MM.1S (cell line): ENCODE data around the gene MMADHC.

Source experiments
- DNase-seq: peaks from one replicate; pipeline ENCODE4 v3.0.0-alpha.2; 2015
- H2AFZ ChIP-seq: fragments of 300-600 bp; sonication (generic); 2 replicates; pipeline ENCODE4 v1.6.0; 2016; ENCODE audit warnings: antibody characterized with exemption, low read length
- H3F3A ChIP-seq: fragments of 300-600 bp; sonication (generic); 2 replicates; pipeline ENCODE4 v1.6.1; 2016; ENCODE audit warnings: mild to moderate bottlenecking, antibody characterized with exemption, low read length, moderate library complexity, mixed read lengths; ENCODE audit not compliant: insufficient read depth
- H3K27ac ChIP-seq: fragments of 300-600 bp; sonication (generic); 2 replicates; pipeline ENCODE4 v1.5.1; 2016; ENCODE audit warnings: mild to moderate bottlenecking, low read length
- H3K27me3 ChIP-seq: fragments of 300-600 bp; sonication (generic); replicated peaks from 2 replicates; pipeline ENCODE4 v1.6.0; 2016; ENCODE audit warnings: low read length; ENCODE audit not compliant: insufficient read depth
- H3K36me3 ChIP-seq: fragments of 300-600 bp; sonication (generic); replicated peaks from 2 replicates; pipeline ENCODE4 v1.6.1; 2016; ENCODE audit warnings: mild to moderate bottlenecking, low read length, mixed read lengths; ENCODE audit not compliant: insufficient read depth
- H3K4me1 ChIP-seq: fragments of 300-600 bp; sonication (generic); 2 replicates; pipeline ENCODE4 v1.6.1; 2016; ENCODE audit warnings: low read length, mixed read lengths
- H3K4me2 ChIP-seq: fragments of 300-600 bp; sonication (generic); 2 replicates; pipeline ENCODE4 v1.6.0; 2016; ENCODE audit warnings: low read depth, low read length
- H3K4me3 ChIP-seq: fragments of 300-600 bp; sonication (generic); 2 replicates; pipeline ENCODE4 v1.5.1; 2016; ENCODE audit warnings: low read length, mixed read lengths
- H3K79me2 ChIP-seq: fragments of 300-600 bp; sonication (generic); 2 replicates; pipeline ENCODE4 v1.6.1; 2016; ENCODE audit warnings: mixed run types, low read length, mixed read lengths
- H3K9ac ChIP-seq: fragments of 300-600 bp; sonication (generic); 2 replicates; pipeline ENCODE4 v1.6.1; 2016; ENCODE audit warnings: low read length, mixed read lengths
- H3K9me2 ChIP-seq: fragments of 300-600 bp; sonication (generic); replicated peaks from 2 replicates; pipeline ENCODE4 v1.6.1; 2016; ENCODE audit warnings: mild to moderate bottlenecking, low read length, mixed read lengths; ENCODE audit not compliant: insufficient read depth
- H3K9me3 ChIP-seq: fragments of 300-600 bp; sonication (generic); replicated peaks from 2 replicates; pipeline ENCODE4 v1.6.1; 2016; ENCODE audit warnings: mild to moderate bottlenecking, low read length, mixed read lengths; ENCODE audit not compliant: insufficient read depth
- H4K20me1 ChIP-seq: fragments of 300-600 bp; sonication (generic); 2 replicates; pipeline ENCODE4 v1.6.1; 2016; ENCODE audit warnings: mild to moderate bottlenecking, low read length, moderate library complexity, mixed read lengths; ENCODE audit not compliant: insufficient read depth
- EZH2 ChIP-seq: fragments of 300-600 bp; sonication (generic); optimal IDR thresholded peaks from 2 replicates; pipeline ENCODE3; 2017; ENCODE audit warnings: low read depth, mild to moderate bottlenecking, antibody characterized with exemption, low read length, mixed read lengths
- EZH2phosphoT487 ChIP-seq: fragments of 300-600 bp; sonication (generic); IDR thresholded peaks from 2 replicates; pipeline ENCODE4 v1.6.1; 2018; ENCODE audit warnings: antibody characterized with exemption, low read length
- TF ChIP-seq, protein P1 (sequence below): fragments of 300-600 bp; sonication (generic); IDR thresholded peaks from 2 replicates; pipeline ENCODE4 v1.5.1; 2016; ENCODE audit warnings: antibody characterized with exemption, low read length, mixed read lengths

MMADHC gene

DNA sequence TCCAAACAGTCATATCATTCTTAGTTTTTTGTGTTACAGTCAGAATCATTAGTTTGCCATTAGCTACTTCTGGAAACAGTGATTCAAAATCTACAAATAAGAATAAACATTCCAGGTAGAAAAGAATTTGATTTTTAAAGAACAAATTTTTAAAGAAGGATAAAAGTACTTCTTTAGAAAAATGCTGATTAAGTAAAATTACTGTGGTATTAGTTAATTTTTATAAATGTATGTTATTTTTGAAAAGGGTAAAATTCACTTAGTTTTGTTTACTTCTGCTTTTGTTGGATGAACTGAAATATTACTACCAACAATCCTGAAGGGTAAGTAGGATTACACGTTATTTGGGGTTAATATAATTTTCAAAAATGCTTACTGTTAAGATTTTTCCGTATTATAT lies 11.8 kb downstream of the MMADHC start:
- no peak for DNase-seq
- peaks cover 4% of the 10 kb centered on the region for H3K4me1 ChIP-seq
- no peak overlapping the region for H2AFZ ChIP-seq
- no peaks in the 10 kb centered on the region for H3K9me2 ChIP-seq
- no peak overlapping the region for H3K27ac ChIP-seq
- H3K4me3 ChIP-seq: no peak overlapping the region
- H3K9me3 ChIP-seq: no peaks in the 10 kb centered on the region
- H3K36me3 ChIP-seq: peaks cover 15% of the 10 kb centered on the region
- H4K20me1 ChIP-seq: peaks cover 12% of the 10 kb centered on the region
- H3K4me2 ChIP-seq: no peak overlapping the region
- no peak overlapping the region for H3K9ac ChIP-seq
- TF ChIP-seq EZH2 (no peak), EZH2phosphoT487 (no peak)
- TF ChIP-seq, protein P1, sequence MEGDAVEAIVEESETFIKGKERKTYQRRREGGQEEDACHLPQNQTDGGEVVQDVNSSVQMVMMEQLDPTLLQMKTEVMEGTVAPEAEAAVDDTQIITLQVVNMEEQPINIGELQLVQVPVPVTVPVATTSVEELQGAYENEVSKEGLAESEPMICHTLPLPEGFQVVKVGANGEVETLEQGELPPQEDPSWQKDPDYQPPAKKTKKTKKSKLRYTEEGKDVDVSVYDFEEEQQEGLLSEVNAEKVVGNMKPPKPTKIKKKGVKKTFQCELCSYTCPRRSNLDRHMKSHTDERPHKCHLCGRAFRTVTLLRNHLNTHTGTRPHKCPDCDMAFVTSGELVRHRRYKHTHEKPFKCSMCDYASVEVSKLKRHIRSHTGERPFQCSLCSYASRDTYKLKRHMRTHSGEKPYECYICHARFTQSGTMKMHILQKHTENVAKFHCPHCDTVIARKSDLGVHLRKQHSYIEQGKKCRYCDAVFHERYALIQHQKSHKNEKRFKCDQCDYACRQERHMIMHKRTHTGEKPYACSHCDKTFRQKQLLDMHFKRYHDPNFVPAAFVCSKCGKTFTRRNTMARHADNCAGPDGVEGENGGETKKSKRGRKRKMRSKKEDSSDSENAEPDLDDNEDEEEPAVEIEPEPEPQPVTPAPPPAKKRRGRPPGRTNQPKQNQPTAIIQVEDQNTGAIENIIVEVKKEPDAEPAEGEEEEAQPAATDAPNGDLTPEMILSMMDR: no peak
- H3F3A ChIP-seq: peaks cover 5% of the 10 kb centered on the region
- H3K79me2 ChIP-seq: peaks cover 60% of the 10 kb centered on the region
- H3K27me3 ChIP-seq: no peaks in the 10 kb centered on the region

DNA sequence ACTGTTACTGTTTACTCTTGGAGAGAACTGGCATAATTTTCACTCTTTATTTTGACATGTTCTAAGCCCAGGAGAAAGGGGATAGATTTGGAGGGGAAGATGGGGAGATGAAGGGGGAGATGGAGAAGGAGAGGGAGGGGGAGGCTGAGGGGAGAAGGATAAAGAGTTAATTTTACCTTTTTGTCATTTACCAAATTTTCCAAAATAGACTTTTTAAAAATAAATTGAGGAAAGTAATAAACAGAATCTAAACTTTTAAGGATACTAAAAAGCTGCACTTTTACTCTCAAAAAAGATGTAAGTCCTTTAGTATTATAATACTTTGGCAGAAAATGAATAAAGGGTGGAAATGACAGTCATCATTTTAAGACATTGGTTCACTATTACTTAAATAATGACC lies 12.3 kb downstream of the MMADHC start:
- DNase-seq: no peak
- Histone ChIP-seq H4K20me1 (peaks cover 9% of the 10 kb centered on the region), H3K27ac (no peak overlapping the region), H3K9me3 (no peaks in the 10 kb centered on the region), H3K79me2 (peaks cover 55% of the 10 kb centered on the region), H3K4me2 (no peak overlapping the region), H3K36me3 (peaks cover 20% of the 10 kb centered on the region), H3F3A (peaks cover 5% of the 10 kb centered on the region), H3K9ac (no peak overlapping the region), H3K4me3 (no peak overlapping the region), H3K27me3 (no peaks in the 10 kb centered on the region), H3K9me2 (no peaks in the 10 kb centered on the region), H2AFZ (no peak overlapping the region), H3K4me1 (no peaks in the 10 kb centered on the region)
- TF ChIP-seq EZH2phosphoT487 (no peak), EZH2 (no peak)
- TF ChIP-seq, protein P1: no peak

DNA sequence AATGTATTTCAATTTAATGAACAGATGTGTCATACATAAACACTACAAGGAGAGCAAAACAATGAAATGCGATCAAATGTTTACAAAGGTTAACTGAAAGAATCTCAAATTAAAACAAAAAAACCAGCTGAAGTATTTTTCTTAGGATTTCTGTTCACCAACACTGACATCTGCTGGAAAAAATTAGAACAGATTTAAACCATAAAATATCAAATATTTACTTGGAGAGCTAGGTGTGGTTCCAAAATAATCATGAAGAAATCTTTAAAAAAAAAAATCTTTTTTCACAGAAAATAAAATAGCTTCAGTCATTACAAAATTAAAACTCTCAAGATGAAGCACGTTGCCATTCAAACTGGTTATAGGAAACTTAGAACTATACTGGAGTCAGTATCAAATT lies 13.8 kb downstream of the MMADHC start:
- Histone ChIP-seq H3K9ac (no peak overlapping the region), H3K27ac (no peak overlapping the region), H3K4me2 (no peak overlapping the region), H3K9me2 (no peaks in the 10 kb centered on the region), H3K9me3 (no peaks in the 10 kb centered on the region), H2AFZ (no peak overlapping the region), H3F3A (peaks cover 5% of the 10 kb centered on the region), H3K4me3 (no peak overlapping the region), H3K4me1 (no peaks in the 10 kb centered on the region), H3K27me3 (no peaks in the 10 kb centered on the region), H3K79me2 (peaks cover 44% of the 10 kb centered on the region), H4K20me1 (peaks cover 9% of the 10 kb centered on the region), H3K36me3 (peaks cover 32% of the 10 kb centered on the region)
- no peak for DNase-seq
- TF ChIP-seq EZH2 (no peak), EZH2phosphoT487 (no peak)
- TF ChIP-seq, protein P1: no peak; the same call in 1 of the 2 replicates
